GM18505 (cell line): ENCODE data around the gene ATG101.

Experiments
- ATAC-seq: cut with Tn5 transposase; IDR thresholded peaks from one replicate; pipeline ENCODE4 v1.9.1; 2021; ENCODE audit not compliant: unreplicated experiment
- POLR2A ChIP-seq: IDR thresholded peaks from 4 replicates; pipeline ENCODE4 v1.6.1; 2011; ENCODE audit warnings: borderline replicate concordance; ENCODE audit not compliant: insufficient read depth, insufficient read length; ENCODE audit errors: extremely low read depth

The ATG101 gene

GRCh38 chr12:52046859-52047258, 22.9 kb upstream of the ATG101 start:
- no peak for TF ChIP-seq POLR2A
- no peak for ATAC-seq

GRCh38 chr12:52049286-52049685, 20.5 kb upstream of the ATG101 start:
- no peak for TF ChIP-seq POLR2A
- ATAC-seq: no peak

GRCh38 chr12:52049688-52050087, 20.1 kb upstream of the ATG101 start:
- no peak for TF ChIP-seq POLR2A
- no peak for ATAC-seq

- peak; percentile 4 for ATAC-seq
- no peak for TF ChIP-seq POLR2A
Measured at GRCh38 chr12:52050116-52050757, 19.5 kb upstream of the ATG101 start.

- peak; percentile 81 for ATAC-seq
- TF ChIP-seq POLR2A: peak; percentile 65
Measured at GRCh38 chr12:52050758-52051541, 18.8 kb upstream of the ATG101 start, which contains the start of gene NR4A1. Gene NR4A1 (plus strand): TSS chr12:52051442. CDS start chr12:52054329, 2,887 bp downstream.

GRCh38 chr12:52052468-52053186, 17.2 kb upstream of the ATG101 start:
- no peak for ATAC-seq

GRCh38 chr12:52053536-52054209, 16.1 kb upstream of the ATG101 start:
- no peak for TF ChIP-seq POLR2A
- ATAC-seq: no peak

More at GRCh38 chr12:52052468-52053186, 17.2 kb upstream of the ATG101 start:
- no peak for TF ChIP-seq POLR2A

- TF ChIP-seq POLR2A: no peak
- ATAC-seq: no peak
Measured at GRCh38 chr12:52054231-52054832, 15.4 kb upstream of the ATG101 start.

- no peak for TF ChIP-seq POLR2A
- no peak for ATAC-seq
Measured at GRCh38 chr12:52054833-52055730, 14.7 kb upstream of the ATG101 start.

GRCh38 chr12:52055731-52056711, 13.8 kb upstream of the ATG101 start:
- TF ChIP-seq POLR2A: no peak
- ATAC-seq: no peak
